Fibroblast of the aortic adventitia (primary cell): ENCODE results near the gene SAA4. TPM values are rescaled to one million over a fixed set of nuclear protein-coding genes. Genes with fewer than 3 reads are reported as not detected.
A peak's percentile ranks its signal among the peaks of the same experiment; 100 is the strongest.

Experiments
- DNase-seq: peaks from one replicate; pipeline ENCODE4 v3.0.0-alpha.2; 2010; ENCODE audit warnings: low read depth
- H3K4me3 ChIP-seq: 2 replicates; pipeline ENCODE4 v1.5.1; 2011; ENCODE audit warnings: low read depth, mild to moderate bottlenecking, control low read depth, low read length, moderate library complexity
- CTCF ChIP-seq: IDR thresholded peaks from 2 replicates; pipeline ENCODE4 v1.5.1; 2011; ENCODE audit warnings: mild to moderate bottlenecking, low read length, control low read depth, inconsistent platforms; ENCODE audit not compliant: insufficient read depth
- total RNA-seq: library from RNA; depleted of rRNA; stranded (reverse); fragments of >200 nt; gene quantifications from 2 replicates; pipeline ENCODE4 v1.2.3, GENCODE V29; 2012; ENCODE audit warnings: low replicate concordance

Gene SAA4
- total RNA-seq, 1 donor: 0.27 TPM

- no peak overlapping the region for H3K4me3 ChIP-seq
- no peak for TF ChIP-seq CTCF
- peak; percentile 10 for DNase-seq
Observed at GRCh38 chr11:18245396-18245795, 8.8 kb upstream of the SAA4 start.

GRCh38 chr11:18243783-18244362 is 7.3 kb upstream of the SAA4 start:
- DNase-seq: peak; percentile 82
- no peak overlapping the region for H3K4me3 ChIP-seq
- peak; percentile 95 for TF ChIP-seq CTCF

GRCh38 chr11:18239655-18240054 is 3.1 kb upstream of the SAA4 start:
- DNase-seq: no peak
- H3K4me3 ChIP-seq: no peak overlapping the region
- TF ChIP-seq CTCF: no peak

- DNase-seq: no peak
- no peak overlapping the region for H3K4me3 ChIP-seq
- TF ChIP-seq CTCF: no peak
Observed at GRCh38 chr11:18235394-18236334, 938 bp downstream of the SAA4 start.

GRCh38 chr11:18233912-18234311 is 2.7 kb downstream of the SAA4 start:
- no peak for DNase-seq
- TF ChIP-seq CTCF: no peak
- H3K4me3 ChIP-seq: no peak overlapping the region

- no peak overlapping the region for H3K4me3 ChIP-seq
- TF ChIP-seq CTCF: no peak
- no peak for DNase-seq
Observed at GRCh38 chr11:18230859-18231258, 5.7 kb downstream of the SAA4 start.
